HEK293T (cell line): ENCODE data around the gene PCDHB6.
"Not testable (repeated sequence)": the region's sequence is repeated elsewhere in the genome, so short reads cannot be mapped to it uniquely, and the experiment has no call there.

Experiments used
- CTCF ChIA-PET: fragments of 350-600 bp; formaldehyde crosslinking; extraction: SDS; loops from one replicate; lab custom pipeline; 2021; ENCODE audit warnings: antibody characterized with exemption, inconsistent platforms; lab: Yijun Ruan, JAX
- POLR2A ChIA-PET: fragments of 350-600 bp; formaldehyde crosslinking; extraction: SDS; loops from one replicate; lab custom pipeline; 2020; ENCODE audit warnings: antibody characterized with exemption, inconsistent platforms; lab: Yijun Ruan, JAX
- DNase-seq: peaks from one replicate; pipeline ENCODE4 v3.0.0; 2012; ENCODE audit warnings: mixed read lengths; ENCODE audit errors: extremely low spot score
- ARNT ChIP-seq: fragments of 450-650 bp; IDR thresholded peaks from 2 replicates; pipeline ENCODE4 v1.6.1; 2017; ENCODE audit warnings: mild to moderate bottlenecking
- BHLHE40 ChIP-seq: fragments of 450-650 bp; IDR thresholded peaks from 2 replicates; pipeline ENCODE4 v1.6.1; 2016; ENCODE audit warnings: mild to moderate bottlenecking, moderate library complexity, borderline replicate concordance
- CTBP1 ChIP-seq: fragments of 450-650 bp; IDR thresholded peaks from 2 replicates; pipeline ENCODE4 v1.6.1; 2016; ENCODE audit warnings: borderline replicate concordance
- ELF4 ChIP-seq: fragments of 450-650 bp; IDR thresholded peaks from 2 replicates; pipeline ENCODE4 v1.6.1; 2017; ENCODE audit warnings: antibody characterized with exemption
- FOXA1 ChIP-seq: fragments of 450-650 bp; IDR thresholded peaks from 2 replicates; pipeline ENCODE4 v1.6.1; 2016; ENCODE audit warnings: mild to moderate bottlenecking
- FOXK2 ChIP-seq: fragments of 450-650 bp; IDR thresholded peaks from 2 replicates; pipeline ENCODE4 v1.6.1; 2016; ENCODE audit warnings: mild to moderate bottlenecking
- FOXM1 ChIP-seq: fragments of 450-650 bp; IDR thresholded peaks from 2 replicates; pipeline ENCODE4 v1.6.1; 2017; ENCODE audit warnings: mild to moderate bottlenecking, borderline replicate concordance
- HDGF ChIP-seq: fragments of 450-650 bp; IDR thresholded peaks from 2 replicates; pipeline ENCODE4 v1.6.1; 2017; ENCODE audit warnings: antibody characterized with exemption, borderline replicate concordance
- L3MBTL2 ChIP-seq: fragments of 450-650 bp; conservative IDR thresholded peaks from 2 replicates; pipeline ENCODE4 v1.6.1; 2016; ENCODE audit warnings: mild to moderate bottlenecking
- LEF1 ChIP-seq: fragments of 450-650 bp; IDR thresholded peaks from 2 replicates; pipeline ENCODE4 v1.6.1; 2017; ENCODE audit warnings: mild to moderate bottlenecking, borderline replicate concordance
- NFRKB ChIP-seq: fragments of 450-650 bp; IDR thresholded peaks from 2 replicates; pipeline ENCODE4 v1.6.1; 2016; ENCODE audit warnings: mild to moderate bottlenecking, moderate library complexity
- SP1 ChIP-seq: fragments of 450-650 bp; IDR thresholded peaks from 2 replicates; pipeline ENCODE4 v1.6.1; 2017
- SUZ12 ChIP-seq: fragments of 450-650 bp; IDR thresholded peaks from 2 replicates; pipeline ENCODE4 v1.6.1; 2016; ENCODE audit warnings: mild to moderate bottlenecking
- TARDBP ChIP-seq: fragments of 450-650 bp; IDR thresholded peaks from 2 replicates; pipeline ENCODE4 v1.6.1; 2016
- ZNF384 ChIP-seq: fragments of 450-650 bp; IDR thresholded peaks from 2 replicates; pipeline ENCODE4 v1.6.1; 2016
- TF ChIP-seq, protein P1 (sequence below): fragments of 450-650 bp; IDR thresholded peaks from 2 replicates; pipeline ENCODE4 v1.6.1; 2016

Gene PCDHB6

GRCh38 chr5:141180313-141180712 is 30.5 kb downstream of the PCDHB6 start:
- no peak for TF ChIP-seq SUZ12
- no peak for TF ChIP-seq HDGF
- TF ChIP-seq ARNT: no peak
- no peak for TF ChIP-seq CTBP1
- TF ChIP-seq ELF4: no peak
- TF ChIP-seq, protein P1, sequence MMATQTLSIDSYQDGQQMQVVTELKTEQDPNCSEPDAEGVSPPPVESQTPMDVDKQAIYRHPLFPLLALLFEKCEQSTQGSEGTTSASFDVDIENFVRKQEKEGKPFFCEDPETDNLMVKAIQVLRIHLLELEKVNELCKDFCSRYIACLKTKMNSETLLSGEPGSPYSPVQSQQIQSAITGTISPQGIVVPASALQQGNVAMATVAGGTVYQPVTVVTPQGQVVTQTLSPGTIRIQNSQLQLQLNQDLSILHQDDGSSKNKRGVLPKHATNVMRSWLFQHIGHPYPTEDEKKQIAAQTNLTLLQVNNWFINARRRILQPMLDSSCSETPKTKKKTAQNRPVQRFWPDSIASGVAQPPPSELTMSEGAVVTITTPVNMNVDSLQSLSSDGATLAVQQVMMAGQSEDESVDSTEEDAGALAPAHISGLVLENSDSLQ: no peak
- TF ChIP-seq FOXK2: no peak
- no peak for TF ChIP-seq LEF1
- no peak for TF ChIP-seq BHLHE40
- no peak for TF ChIP-seq SP1
- ChIA-PET CTCF (interaction anchor here (0.6 kb wide), 1 partner anchor 236 kb away, joined by 3 read pairs; no protein-coding TSS in a partner anchor), POLR2A (no interaction called here)
- no peak for DNase-seq

GRCh38 chr5:141182248-141182647 is 32.4 kb downstream of the PCDHB6 start, which contains the start of gene PCDHB16:
PCDHB16 (plus strand) TSS chr5:141182387; CDS start chr5:141182560, 173 bp downstream.
- TF ChIP-seq NFRKB (no peak), FOXM1 (no peak), CTBP1 (no peak), TARDBP (no peak), BHLHE40 (no peak)
- DNase-seq: peak; percentile 14
- ChIA-PET CTCF (interaction anchor here (0.6 to 1.3 kb wide), 4 partner anchors 18 to 1382 kb away, joined by 3 to 5 read pairs (median 3); partner anchors contain the start of gene PCDHB5), POLR2A (no interaction called here)

GRCh38 chr5:141184117-141184855 is 34.4 kb downstream of the PCDHB6 start:
- CTCF ChIA-PET, POLR2A ChIA-PET, DNase-seq: not testable (repeated sequence)

GRCh38 chr5:141186897-141187512 is 37.1 kb downstream of the PCDHB6 start, which contains the start of gene PCDHB9:
PCDHB9 (plus strand) TSS chr5:141187161; CDS start chr5:141187319, 158 bp downstream.
- ChIA-PET POLR2A (no interaction called here), CTCF (interaction anchor here (0.6 kb wide), 1 partner anchor 105 kb away, joined by 4 read pairs; no protein-coding TSS in a partner anchor)
- no peak for TF ChIP-seq BHLHE40
- TF ChIP-seq TARDBP: no peak
- TF ChIP-seq FOXK2: no peak
- TF ChIP-seq ARNT: no peak
- no peak for TF ChIP-seq CTBP1
- peak; percentile 12 for DNase-seq

GRCh38 chr5:141188682-141189081 is 38.8 kb downstream of the PCDHB6 start:
- CTCF ChIA-PET, POLR2A ChIA-PET, DNase-seq: not testable (repeated sequence)

DNA sequence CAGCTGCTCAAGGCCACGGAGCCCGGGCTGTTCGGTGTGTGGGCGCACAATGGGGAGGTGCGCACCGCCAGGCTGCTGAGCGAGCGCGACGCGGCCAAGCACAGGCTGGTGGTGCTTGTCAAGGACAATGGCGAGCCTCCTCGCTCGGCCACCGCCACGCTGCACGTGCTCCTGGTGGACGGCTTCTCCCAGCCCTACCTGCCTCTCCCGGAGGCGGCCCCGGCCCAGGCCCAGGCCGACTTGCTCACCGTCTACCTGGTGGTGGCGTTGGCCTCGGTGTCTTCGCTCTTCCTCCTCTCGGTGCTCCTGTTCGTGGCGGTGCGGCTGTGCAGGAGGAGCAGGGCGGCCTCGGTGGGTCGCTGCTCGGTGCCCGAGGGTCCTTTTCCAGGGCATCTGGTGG is 39.3 kb downstream of the PCDHB6 start:
- CTCF ChIA-PET, DNase-seq, POLR2A ChIA-PET: not testable (repeated sequence)

GRCh38 chr5:141192110-141192725 is 42.4 kb downstream of the PCDHB6 start, which contains the start of gene PCDHB10:
PCDHB10 (plus strand) TSS chr5:141192353; CDS start chr5:141192553, 200 bp downstream.
- TF ChIP-seq ZNF384 (no peak), TARDBP (no peak), LEF1 (no peak), L3MBTL2 (no peak), SP1 (no peak), SUZ12 (no peak), FOXM1 (no peak), BHLHE40 (no peak), ELF4 (no peak), FOXK2 (no peak), CTBP1 (no peak), NFRKB (no peak), HDGF (no peak), FOXA1 (no peak), ARNT (no peak)
- TF ChIP-seq, protein P1: no peak
- POLR2A ChIA-PET: no interaction called here
- CTCF ChIA-PET: interaction anchor here (0.5 to 1.0 kb wide), 6 partner anchors 11 to 372 kb away, joined by 3 to 4 read pairs (median 3); partner anchors contain the start of gene PCDHB14
- DNase-seq: peak; percentile 17

- POLR2A ChIA-PET, CTCF ChIA-PET, DNase-seq: not testable (repeated sequence)
Measured at GRCh38 chr5:141194332-141194731, 44.5 kb downstream of the PCDHB6 start.
